Caki2 (cell line): ENCODE data around the gene CDK2. TPM values are rescaled to one million over a fixed set of nuclear protein-coding genes. Genes with fewer than 3 reads are reported as not detected.
"Not testable (repeated sequence)": the region's sequence is repeated elsewhere in the genome, so short reads cannot be mapped to it uniquely, and the experiment has no call there.

Experiments
- DNase-seq: peaks from one replicate; pipeline ENCODE4 v3.0.0-alpha.2; 2015; ENCODE audit warnings: low read depth
- in situ Hi-C: cut with HindIII; loops from 2 replicates; pipeline ENCODE4 v1.10.0; 2016; ENCODE audit warnings: low sequenced_read_pairs, low pct_unique_long_range_greater_than_20kb, mixed read lengths
- total RNA-seq: library from RNA; depleted of rRNA; stranded (reverse); fragments of >200 nt; shearing (Covaris generic); gene quantifications from 2 replicates; pipeline ENCODE4 v1.2.3, GENCODE V29; 2014; ENCODE audit warnings: low replicate concordance

Gene CDK2
- total RNA-seq, 1 experiment from 2014 or later = 42.6 TPM

DNA sequence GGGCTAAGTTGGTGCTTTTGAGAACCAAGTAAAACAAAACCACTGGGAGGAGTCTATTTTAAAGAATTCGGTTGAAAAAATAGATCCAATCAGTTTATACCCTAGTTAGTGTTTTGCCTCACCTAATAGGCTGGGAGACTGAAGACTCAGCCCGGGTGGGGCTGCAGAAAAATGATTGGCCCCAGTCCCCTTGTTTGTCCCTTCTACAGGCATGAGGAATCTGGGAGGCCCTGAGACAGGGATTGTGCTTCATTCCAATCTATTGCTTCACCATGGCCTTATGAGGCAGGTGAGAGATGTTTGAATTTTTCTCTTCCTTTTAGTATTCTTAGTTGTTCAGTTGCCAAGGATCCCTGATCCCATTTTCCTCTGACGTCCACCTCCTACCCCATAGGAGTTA, 5.4 kb downstream of the CDK2 start:
- peak; percentile 72 for DNase-seq
- in situ Hi-C loops = no loop called here

DNA sequence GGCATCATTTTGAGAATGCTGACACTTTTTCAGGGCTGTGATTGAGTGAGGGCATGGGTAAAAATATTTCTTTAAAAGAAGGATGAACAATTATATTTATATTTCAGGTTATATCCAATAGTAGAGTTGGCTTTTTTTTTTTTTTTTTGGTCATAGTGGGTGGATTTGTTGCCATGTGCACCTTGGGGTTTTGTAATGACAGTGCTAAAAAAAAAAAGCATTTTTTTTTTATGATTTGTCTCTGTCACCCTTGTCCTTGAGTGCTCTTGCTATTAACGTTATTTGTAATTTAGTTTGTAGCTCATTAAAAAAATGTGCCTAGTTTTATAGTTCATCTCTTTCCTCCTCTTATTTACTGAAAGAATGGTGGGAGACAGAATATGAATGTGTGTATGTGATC, 5.8 kb downstream of the CDK2 start:
- in situ Hi-C loops = no loop called here
- no peak for DNase-seq

DNA sequence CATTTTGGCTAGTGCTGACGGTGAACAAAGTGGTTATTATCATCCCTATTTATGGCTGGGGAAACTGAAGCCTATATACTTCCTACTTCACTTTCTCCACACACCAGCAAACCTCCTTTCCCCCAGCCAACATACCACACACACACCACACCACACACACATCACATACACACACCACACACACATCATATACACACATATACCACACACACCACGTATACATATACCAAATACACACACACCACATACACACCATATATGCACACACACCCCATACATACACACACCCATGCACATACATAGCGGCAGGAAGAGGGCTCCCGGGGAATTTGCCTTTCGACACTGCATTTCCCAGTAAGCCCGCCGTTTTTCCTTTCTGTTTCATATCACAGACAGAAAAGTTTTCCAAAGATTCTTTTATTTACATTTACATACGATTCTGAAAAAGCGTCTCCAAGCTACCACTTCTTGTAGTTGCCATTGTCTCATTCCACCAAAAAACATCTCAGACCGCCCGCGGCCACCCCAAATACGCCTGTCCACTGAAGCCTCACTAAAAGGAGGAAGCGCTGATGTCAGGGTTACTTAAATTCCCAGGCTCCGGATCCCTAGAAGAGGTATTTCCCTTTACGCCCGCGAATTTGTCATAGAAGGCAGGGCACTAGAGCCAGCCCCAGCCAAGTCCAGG, 6.4 kb downstream of the CDK2 start:
- no peak for DNase-seq
- in situ Hi-C loops = no loop called here

DNA sequence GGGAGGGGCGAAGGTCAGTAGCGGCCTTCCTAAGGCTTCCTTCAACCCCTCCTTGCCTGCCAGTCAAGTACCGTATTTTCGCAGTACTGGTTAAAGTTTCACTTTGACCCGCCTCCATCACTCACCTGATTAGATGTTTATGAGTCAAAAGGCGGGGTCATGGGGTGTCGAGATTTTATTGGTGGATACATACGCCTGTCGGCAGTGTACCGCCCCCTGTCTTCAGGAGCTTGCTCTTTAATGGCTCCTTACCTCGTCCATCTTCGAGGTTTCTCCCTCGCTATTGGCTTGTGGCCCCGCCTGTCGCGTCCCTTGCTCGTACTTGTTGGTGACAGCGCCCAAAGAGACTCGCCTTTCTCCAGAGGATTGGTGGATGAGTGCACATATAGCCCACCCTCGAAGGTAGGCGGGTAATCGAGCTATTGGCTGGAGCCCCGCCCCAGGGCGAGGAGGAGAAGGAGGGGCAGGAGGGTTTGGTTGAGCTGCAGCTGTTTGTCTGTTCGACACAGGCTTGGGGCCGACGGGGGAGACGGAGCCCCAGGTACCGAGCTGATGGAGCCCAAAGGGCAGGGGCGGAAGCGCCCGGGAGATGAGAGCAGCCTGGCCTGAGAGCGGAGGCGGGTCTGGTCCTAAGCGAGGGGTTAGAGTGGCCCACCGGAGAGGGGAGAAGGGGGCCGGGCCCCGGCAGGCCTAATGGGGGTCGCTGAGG, 7.1 kb downstream of the CDK2 start, which contains the start of gene RAB5B:
TSS of gene RAB5B (plus strand) at position 480 of the 709 bp plus-strand sequence. CDS start 12,883 bp downstream, outside the sequence.
- in situ Hi-C loops = no loop called here

DNA sequence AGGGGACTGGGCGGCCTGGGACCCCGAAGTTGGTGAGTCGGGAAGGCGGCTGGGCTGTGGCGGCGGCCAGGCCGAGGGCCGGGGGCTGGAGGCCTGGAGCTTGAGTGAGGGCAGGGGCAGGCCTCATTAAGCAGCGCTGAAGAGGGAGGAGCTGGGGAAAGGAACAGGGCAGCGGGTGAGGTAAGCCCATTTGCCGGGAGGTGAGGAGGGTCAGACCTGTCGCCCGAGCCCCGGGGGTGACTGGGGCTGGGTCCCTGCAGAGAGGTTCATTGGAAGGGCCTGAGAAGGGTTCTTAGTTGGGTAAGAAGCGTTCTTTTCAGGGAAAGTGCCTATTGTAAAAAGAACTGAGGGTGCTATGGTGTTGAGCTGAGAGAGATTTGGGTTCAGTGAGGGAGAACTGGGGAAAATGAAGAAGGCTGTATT, 7.7 kb downstream of the CDK2 start:
- no peak for DNase-seq
- in situ Hi-C loops = no loop called here

More for the DNA sequence above, 7.1 kb downstream of the CDK2 start, which contains the start of gene RAB5B:
- peak; percentile 100 for DNase-seq

DNA sequence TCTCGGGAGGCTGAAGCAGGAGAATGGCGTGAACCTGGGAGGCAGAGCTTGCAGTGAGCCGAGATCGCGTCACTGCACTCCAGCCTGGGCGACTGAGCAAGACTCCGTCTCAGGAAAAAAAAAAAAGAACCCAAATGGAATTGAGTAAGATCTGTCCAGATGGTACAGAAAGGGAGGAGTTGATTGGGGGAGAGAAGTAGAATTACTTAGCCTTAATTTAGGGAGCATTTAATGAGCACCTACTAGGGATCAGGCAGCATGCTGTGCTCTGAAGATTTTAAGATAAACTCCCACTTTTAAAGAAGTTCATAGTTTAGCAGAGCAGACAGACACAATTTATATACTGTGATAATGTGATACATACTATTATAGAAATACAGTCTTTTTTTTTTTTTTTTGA, 11.8 kb downstream of the CDK2 start:
- in situ Hi-C loops = no loop called here

DNA sequence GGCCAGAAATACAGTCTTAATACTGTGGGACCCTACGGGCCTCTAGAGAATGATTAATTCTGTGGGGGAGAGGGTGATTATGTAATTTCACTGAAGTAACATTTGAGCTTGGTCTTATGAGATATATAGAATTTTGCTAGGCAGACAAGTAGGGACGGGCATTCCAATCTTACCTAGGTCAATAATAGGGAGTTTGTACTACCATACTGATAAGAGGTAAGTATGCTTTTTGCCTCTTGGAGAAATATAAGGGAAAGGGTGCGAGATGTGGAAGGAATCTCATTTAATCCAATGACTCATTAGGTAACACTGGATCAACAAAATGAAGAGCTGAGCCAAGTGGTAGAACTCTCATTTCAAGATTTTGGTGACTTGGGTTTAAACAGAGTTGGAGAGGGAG, 12.4 kb downstream of the CDK2 start:
- DNase-seq = no peak
- in situ Hi-C loops = no loop called here

More for the DNA sequence above, 11.8 kb downstream of the CDK2 start:
- DNase-seq = no peak

DNA sequence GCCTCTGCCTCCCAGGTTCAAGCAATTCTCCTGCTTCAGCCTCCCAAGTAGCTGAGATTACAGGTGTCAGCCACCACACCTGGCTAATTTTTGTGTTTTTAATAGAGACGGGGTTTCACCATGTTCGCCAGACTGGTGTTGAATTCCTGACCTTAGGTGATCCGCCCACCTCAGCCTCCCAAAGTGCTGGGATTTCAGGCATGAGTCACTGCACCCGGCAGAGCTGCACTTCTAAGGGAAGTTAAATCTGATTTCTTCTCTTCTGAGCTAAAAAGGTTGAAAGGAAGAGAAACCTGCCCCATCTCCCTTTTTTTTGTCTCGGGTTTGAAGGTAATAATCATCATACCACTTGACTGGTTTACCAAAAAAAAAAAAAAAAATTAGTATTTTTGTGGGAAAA, 15.3 kb downstream of the CDK2 start:
- DNase-seq, in situ Hi-C loops: not testable (repeated sequence)

DNA sequence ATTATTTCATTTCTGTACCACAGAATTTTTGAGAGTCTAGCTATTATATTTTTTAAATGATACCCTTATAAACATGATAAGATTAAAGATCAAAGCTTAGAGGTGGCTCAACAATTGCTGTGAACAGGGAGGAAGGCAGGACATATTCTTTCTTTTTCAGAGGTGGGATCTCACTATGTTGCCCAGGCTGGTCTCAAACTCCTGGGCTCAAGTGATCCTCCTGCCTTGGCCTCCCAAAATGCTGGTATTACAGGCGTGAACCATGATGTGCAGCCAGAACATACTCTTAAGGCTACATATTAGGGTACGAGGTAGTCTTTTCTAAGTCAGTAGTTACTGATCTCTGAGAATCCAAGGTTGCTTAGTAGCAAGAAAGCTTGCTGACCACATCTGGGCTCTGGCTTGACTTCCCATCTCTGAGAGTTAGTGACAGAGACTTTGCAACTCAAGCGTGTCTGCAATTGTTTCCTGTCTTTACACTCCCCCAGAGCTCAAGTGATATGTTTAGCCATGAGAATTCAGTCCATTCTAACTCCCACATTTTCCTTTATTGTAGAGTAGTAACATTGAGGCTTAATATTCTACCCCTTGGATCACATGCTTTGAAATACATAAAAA, 15.8 kb downstream of the CDK2 start:
- in situ Hi-C loops = no loop called here
- DNase-seq = no peak

DNA sequence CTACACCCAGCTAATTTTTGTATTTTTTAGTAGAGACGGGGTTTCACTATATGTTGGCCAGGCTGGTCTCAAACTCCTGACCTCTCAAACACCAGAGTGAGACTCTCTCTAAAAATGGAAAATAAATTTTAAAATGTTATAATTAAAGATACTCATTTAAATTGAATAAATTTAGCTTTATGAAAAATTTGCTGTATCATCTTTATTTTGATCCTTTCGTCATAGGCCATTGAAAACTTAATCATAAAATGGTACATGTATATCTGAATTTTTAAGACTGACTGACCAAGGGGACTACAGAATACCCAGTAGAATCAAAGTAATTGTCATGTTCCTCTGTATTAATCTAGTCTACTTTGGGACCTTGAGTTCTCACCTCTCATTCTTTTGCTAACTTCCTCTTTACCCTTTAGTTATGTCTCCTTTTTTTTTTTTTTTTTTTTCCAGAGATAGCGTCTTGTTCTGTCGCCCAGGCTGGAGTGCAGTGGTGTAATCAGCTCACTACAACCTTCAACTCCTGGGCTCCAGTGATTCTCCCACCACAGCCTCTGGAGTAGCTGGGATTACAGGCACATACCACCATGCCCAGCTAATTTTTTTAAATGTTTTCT, 16.7 kb downstream of the CDK2 start:
- in situ Hi-C loops = no loop called here
- DNase-seq = no peak

DNA sequence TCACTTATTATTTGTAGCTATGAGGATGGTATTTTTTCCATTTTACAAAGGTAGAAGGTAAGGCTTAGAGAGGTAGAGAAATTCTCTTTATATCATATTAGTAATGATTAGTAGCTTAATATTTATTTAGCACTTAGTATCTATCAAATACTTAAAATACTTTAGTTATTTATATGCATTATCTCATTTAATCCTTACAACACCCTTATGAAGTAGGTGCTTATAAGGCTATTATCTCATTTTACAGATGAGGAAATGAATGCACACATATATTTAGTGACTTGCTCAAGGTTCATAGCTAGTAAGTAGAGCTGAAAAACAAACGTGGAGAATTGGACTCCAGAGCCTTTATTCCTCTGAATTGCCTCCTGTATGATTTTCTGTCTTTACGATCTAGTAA, 18.2 kb downstream of the CDK2 start:
- DNase-seq = no peak
- in situ Hi-C loops = no loop called here

DNA sequence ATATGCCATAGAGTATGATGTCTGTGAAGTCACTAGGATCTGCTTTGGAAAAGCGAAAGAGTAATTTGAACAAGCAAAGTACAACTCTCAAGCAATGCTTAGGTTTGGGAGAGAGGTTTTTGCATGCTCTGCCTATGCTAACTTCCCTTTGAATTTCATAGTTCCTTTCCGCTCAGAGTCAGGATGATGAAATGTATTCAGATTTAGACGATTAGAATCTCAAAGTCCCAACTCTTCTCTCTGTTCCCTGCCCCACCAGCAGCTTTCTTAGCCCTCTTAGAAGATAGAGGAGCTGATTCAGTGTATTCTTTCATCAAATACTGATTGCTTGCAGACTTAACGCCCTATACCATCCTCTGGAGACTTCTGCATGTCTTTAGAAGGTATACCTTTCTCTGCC, 18.7 kb downstream of the CDK2 start:
- DNase-seq = no peak
- in situ Hi-C loops = no loop called here

DNA sequence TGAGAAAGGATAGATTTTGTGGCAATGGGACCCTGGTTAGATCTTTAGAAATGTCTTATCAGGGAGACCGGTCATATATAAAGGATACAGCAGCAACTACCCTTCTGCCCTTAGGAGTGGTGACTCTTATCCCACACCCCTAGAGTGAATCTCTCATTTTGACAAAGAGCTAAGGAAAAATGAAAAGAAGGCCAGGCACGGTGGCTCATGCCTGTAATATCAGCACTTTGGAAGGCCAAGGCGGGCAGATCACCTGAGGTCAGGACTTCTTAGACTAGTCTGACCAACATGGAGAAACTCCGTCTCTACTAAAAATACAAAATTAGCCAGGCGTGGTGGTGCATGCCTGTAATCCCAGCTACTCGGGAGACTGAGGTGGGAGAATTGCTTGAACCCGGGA, 19.3 kb downstream of the CDK2 start:
- DNase-seq, in situ Hi-C loops: not testable (repeated sequence)

DNA sequence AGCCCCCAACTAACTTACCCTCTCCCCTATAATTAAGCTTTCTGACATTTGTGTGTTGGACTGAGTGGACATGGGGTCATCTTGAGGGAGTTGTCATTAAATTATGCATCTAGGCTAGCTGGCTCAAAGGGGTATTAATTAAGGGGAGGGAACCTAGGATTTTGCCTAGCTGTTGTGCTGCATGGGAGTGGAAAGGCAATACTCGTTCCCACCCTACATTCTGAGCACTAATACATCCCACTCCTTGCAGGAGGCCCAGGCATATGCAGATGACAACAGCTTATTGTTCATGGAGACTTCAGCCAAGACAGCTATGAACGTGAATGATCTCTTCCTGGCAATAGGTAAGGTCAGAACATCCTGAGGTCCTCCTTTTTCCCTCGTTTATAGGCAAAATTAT, 24.5 kb downstream of the CDK2 start:
- DNase-seq = no peak
- in situ Hi-C loops = no loop called here

DNA sequence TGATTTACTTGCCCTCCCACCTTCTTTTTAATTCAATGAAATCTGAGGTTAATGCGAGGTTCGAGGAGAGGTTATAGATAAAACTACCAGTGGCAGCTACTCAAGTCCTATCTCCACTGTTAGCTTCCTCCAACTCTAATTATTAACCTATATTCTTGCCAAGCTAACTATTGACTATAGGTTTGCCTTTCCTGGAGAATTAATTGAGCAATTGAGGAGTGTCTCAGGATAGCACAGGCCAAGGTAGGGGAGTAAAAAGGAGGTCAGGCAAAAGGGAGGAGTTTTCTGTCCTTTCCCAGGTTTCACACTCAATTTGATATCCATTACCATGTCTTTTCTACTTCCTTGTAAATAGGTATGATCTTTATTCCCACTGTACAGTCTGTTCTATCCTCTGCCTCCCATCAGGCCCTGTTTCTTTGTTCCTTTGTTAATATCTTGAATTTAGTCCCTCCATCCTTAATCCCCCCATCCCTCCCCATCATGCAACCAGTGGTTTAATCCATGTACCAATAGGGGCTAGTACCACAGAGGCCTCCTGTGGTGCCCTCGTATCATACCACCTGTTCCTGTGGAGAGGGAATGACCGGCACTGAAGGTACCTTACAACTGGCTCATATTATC, 26.7 kb downstream of the CDK2 start:
- in situ Hi-C loops = no loop called here
- DNase-seq = no peak

DNA sequence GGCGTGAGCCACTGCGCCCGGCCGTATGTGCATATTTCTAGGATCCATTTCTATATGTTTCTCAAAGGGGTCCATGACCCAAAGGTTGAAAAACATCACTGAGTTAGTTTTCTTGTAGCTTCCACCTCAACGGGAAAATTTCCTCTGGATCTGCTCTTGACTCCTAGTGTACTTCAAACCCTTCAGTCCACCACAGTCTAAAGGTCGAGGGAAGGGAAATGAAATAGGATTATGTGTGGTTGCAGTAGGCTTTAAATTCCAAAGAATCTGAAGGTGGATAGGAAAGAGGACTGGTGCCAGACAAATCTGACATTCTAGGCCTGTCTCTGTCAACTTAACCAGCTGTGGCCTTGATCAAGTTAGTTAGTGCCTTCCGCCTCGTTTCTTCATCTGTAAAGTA, 28.7 kb downstream of the CDK2 start:
- in situ Hi-C loops = no loop called here
- DNase-seq = no peak

DNA sequence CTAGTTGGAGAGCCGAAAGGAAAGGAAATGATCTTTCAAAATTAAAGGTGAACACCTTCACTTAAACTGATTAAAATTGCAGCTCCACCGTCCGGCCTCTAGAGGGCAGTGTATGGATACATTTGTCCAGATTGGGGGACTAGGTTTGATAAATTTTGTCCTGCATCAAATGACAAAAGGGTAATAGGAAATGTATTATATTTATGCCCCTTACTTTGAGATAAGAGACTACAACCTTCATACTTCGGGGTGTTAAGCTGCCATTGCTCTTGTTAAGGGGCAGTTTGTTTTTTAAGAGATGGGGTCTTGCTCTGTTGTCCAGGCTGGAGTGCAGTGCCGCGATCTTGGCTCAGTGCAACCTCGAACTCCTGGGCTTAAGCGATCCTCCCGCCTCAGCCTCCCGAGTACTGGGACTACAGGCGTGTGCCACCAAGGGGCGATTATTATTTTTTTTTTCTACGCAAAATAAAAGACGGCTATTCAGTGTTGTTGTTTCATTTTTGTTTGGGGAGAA, 29.6 kb downstream of the CDK2 start:
- in situ Hi-C loops = no loop called here
- DNase-seq = peak; percentile 71
